GM19463 (cell line): ENCODE results near the gene TENM3.
"Not testable (repeated sequence)": the region's sequence is repeated elsewhere in the genome, so short reads cannot be mapped to it uniquely, and the experiment has no call there.

Experiments
- ATAC-seq: cut with Tn5 transposase; IDR thresholded peaks from one replicate; pipeline ENCODE4 v1.9.1; 2021; ENCODE audit warnings: mild to moderate bottlenecking, moderate library complexity; ENCODE audit not compliant: unreplicated experiment

The TENM3 gene

DNA sequence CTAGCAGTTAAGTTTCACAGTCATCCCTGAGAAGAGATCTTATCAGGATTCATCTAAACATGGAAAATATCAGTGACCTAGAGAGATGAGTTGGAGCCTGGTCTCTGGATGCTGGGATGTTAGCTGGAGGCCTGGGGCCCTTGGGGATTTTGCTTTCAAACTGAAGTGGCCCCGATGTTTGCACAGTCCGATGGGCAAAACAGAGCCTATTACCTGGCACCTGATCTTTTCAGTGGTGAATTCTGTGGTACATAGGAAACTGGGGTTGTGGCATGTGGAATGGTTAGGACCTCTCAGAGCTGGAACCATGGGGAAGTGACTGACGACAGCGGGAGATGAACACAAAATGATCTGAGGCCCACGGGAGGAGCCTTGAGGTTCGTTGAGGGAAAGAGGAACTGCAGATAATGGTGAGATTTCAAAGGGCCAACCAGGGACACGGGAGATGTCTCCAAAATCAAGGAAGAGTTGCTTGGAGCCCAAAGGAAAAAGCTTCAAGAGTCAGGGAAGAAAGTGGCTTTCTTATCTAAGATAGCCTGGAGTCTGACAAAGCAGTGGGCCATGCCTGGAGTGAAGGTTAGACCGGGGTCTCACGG is 17.8 kb upstream of the TENM3 start:
- no peak for ATAC-seq

- no peak for ATAC-seq
These were observed 15.6 kb upstream of the TENM3 start for GRCh38 chr4:182227611-182228010.

DNA sequence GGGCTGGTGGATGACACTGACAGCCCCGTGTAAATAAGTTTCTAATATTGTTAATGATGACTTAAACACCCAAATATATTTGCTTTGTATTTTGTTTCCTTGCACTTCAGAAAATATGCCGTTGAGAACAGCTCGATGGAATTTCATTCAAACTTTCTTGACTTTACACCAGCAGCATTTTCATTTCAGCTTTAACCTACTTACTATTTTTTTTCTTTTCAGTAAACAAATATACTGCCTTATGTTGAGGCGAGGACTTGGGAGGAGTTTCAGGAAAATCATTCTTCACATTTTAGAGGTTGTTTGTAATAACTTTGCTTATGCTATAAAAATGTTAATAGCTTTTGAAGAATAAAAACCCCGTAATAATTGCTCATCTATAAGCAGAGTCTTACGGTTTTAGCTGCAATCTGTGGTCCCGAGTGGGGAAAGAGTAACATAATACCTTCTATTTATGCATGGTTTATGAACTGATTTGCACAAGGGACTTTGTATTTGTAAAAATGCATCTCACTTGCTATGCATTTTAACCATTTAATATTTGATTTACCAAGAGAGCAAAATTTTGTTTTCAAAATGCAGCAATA is 14.1 kb upstream of the TENM3 start:
- ATAC-seq, result no peak

DNA sequence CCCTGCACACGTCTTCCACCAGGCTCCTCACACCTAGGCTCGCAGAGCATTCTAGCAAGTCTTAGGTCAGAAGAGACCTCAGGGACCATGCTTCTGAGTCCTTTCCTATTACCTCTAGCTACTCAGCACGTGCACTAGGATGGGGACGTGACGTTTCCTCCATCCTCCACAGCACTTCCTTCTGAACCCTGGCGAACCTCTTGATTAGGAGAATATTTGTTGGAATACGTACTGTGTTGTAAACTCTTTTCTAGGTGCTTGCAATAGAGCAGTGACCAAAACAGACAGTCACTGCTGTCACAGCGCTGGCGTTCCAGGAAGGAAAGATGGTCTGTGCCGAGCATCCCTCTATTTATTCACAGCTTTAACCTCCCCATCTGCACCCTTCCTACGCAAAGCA is 12.9 kb upstream of the TENM3 start:
- no peak for ATAC-seq

- no peak for ATAC-seq
These were observed 12.1 kb upstream of the TENM3 start for GRCh38 chr4:182231080-182231479.

GRCh38 chr4:182231496-182231895 is 11.7 kb upstream of the TENM3 start:
- ATAC-seq, result no peak

DNA sequence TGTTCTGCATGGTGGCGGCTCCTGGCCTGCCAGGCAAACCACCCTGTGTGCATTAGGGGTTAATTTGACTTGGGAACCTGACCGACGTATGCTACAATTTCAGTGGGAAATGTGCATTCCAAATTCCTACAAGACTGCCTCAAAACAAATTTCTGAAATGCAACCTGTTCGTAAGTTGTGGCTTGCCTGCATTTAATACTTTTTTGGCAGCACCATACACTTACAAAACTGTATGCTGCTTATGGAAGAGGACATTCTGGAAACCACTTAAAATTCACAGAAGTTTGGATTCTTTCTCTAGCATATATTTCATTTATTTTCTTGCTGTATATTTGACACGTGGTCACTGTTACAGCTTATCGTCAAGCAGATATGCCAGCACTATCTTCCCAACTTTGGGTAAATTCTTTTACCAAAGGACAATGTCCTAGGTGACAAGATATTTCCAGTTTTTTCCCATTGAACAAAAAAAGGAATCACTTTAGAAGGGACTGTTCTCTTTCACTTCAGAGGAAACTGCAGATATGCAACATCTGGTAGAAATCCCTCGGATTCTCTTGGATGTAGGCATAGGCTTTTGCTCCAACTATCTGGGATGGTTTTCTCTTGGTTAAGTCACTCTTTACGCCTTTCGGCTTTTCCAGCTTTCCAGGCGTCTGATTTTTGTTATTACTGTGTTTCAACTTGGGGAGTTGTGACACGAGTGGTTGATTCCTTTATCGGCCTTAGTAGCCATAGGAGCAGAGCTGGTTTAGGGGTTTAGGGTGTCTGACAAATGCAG is 9.7 kb upstream of the TENM3 start:
- no peak for ATAC-seq

DNA sequence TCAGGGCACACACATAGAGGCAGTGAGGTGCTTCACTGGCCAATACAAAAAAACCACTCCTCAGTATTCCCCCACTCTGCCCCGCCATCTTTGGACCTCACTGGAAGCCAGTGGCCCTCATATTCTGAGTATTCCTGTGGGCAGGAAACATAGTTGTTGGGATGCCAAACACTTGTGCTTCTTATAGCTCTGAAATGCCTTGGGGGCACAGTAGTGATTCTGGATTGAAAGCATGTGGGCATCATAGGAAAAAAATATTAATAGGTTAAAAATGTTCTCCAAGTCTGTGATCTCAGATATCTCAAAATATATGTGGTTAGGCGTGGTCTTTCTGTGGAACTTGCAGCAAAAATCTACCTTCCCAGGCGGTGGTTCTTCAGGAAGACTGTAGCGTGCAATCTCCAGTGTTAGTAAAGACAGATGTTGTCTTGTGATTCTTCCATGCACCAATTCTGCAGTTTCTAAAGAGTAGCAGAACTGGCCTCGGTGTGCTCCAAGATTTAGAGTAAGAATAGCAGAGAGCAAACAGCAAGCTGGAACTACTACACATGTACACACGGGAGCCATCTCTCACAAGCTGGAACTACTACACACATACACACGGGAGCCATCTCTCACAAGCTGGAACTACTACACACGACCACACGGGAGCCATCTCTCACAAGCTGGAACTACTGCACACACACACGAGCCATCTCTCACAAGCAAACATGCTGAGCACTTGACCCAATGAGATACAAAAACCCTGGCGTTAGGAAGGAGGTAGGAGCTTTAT is 8.0 kb upstream of the TENM3 start:
- ATAC-seq, result no peak

GRCh38 chr4:182236186-182236585 is 7.0 kb upstream of the TENM3 start:
- no peak for ATAC-seq

DNA sequence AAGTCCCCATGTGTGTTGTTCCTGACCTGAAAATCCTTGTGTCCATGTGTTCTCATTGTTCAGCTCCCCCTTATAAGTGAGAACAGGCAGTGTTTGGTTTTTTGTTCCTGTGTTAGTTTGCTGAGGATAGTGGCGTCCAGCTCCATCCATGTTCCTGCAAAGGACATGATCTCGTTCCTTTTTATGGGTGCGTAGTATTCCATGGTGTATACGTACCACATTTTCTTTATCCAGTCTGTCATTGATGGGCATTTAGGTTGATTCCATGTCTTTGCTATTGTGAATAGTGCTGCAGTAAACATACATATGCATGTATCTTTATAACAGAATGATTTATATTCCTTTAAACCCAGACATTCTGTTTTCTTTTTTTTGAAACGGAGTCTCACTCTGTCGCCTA is 6.2 kb upstream of the TENM3 start:
- not testable (repeated sequence) for ATAC-seq

DNA sequence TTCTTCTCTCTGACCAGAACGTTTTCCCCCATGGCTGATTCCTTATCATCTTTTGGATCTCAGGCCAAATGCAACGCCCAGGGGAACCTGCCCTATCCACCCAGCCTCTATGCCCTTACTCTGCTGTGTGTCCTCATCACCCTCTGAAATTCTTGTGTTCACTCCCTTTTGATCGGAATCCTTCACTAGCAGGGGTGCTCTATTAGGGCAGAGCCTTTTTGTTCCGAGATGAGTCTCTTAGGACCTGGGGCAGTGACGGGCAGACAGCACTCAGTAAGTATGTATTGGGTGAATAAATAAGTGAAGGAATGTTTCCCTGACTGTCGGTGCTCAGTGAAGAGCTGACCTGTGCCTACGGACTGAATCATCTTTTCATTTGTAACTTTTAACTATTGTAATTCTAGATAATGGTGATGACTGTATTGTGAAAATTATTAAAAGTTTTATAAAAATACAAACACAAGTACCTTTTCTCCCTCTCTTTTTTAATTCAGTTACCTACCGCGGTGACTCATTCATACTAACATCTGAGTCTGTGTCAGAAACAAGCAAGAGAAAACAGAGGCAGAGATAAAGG is 4.8 kb upstream of the TENM3 start:
- ATAC-seq, result no peak

DNA sequence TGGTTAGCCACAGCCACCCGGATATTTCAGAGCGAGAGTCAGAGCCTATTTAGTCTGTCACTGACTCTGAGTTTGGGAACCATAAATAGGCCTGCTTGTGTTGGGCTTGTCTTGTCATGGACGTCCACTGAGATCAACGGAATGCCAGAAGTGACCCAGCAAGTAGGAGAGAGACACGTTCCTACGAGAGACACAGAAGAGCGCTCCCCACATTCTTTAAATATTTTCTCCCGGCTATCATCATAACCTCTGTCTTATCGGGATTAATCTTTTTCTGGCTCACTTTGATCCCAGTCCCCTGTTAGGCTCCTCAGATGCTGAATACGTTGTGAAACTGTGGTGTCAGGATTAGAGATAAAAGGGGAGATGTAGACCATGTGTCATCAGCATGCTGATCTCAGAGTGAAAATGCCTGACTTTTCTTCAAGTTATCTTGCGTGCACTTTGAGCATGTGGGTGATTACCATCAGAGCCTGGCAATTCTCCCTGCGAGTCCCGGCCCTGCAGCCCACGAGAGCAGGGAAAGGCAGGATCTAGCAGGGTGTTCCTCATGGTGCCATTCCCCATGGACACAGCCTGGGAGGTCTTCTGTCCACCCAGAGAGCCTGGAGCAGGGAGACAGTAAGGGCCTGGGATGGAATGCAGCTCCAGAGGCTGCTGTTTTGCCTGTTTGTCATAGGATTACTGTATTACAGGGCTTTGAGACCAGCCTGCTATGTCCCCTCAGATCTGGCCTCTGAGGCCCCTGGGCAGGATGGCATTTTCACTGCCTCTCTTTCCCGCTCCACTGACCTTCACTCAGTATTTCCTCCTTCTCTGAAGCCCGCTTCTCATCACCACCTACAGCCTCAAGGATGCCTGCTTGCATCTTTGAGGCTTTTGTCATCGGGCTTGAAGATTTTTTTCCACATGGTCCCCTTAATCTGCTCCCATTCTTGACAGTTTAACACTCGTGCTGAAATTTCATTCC is 2.8 kb upstream of the TENM3 start:
- no peak for ATAC-seq

- ATAC-seq, result not testable (repeated sequence)
These were observed 942 bp upstream of the TENM3 start for GRCh38 chr4:182242260-182242659.

DNA sequence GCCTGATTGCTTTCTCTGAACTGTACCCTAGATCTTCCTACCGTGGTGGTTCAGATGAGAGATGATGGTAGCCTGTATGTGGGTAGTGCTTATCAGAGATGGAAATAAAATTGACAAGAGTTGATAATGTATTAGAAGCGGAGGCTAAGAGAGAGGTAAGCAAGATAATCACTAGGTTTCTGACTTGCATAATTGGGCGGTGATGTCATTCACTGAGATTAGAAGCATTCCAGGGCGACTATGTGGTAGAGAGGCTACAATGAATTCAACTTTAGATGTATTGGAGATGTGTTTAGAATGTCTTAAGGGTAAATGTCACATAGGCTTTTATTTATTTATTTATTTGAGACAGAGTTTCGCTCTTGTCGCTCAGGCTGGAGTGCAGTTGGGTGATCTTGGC is 415 bp upstream of the TENM3 start:
- no peak for ATAC-seq

GRCh38 chr4:182245041-182245440 is 1.8 kb downstream of the TENM3 start:
- no peak for ATAC-seq

DNA sequence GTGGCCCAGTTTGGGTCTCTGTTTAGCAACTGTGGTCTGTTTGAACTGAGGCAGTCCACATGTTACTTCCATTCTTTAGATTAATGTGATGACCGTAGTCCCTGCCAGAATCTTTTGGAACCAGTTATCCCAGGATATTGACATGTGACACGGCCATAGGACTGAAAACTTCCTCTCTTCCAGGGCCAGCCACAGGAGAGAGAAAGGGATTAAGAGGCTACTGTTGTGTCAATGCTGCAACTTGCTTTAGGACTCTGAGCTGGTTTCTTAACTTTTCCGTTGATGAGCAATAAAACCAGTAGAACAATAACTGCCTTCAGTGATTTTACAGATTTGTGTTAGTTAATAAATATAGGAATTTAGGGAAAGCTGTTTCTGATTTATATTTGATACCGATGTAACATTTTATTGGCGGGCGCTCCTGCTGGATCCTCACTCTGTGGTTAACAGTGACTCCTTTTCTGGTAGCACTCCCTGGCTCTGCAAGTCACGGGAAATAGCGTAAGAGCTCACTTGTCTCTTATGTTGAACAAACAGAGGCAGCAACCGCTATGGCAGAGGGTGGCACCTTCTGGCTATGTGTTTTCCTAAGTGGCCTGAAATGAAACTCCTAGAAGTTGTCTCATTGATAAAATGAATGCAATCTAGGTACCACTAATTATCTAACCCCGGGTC is 2.5 kb downstream of the TENM3 start:
- ATAC-seq, result no peak

DNA sequence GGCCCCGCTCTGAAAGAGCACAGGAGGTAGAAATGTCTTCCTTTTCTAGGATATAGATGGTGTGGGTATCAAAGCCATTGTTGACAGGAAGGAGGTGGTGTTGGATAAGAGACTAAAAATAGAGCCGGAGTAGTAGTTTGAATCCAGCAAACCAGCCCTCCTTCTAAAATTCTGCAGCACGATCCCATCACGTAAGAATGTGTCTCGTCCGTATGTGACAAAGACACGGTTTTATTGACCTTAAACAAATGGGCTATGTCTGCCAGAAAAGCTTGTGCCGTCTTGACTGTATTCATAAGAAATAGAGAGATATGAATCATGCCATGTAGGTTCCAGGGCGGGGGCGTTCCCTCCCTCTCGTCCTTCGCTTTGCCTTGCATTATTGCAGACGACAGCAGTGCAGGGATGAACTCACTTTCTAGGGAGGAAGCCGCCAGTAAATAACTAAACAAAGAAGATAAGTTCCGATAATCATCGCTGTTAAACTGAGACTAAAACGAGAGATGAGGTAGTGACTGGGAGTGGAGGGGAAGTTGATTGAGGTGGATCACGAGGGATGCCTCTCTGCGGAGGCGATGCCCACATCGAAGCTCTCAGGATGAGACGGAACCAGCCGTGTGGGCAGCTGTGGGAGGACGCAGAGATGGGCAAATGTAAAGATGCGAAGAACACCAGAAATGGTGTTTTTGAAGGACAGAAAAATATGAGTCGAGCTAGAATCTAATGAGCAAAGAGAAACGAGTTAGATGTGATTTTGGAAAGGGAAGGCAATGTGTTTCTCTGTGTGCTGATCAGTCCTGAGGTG is 3.4 kb downstream of the TENM3 start:
- ATAC-seq, result no peak

- no peak for ATAC-seq
These were observed 5.1 kb downstream of the TENM3 start for GRCh38 chr4:182248295-182248694.

DNA sequence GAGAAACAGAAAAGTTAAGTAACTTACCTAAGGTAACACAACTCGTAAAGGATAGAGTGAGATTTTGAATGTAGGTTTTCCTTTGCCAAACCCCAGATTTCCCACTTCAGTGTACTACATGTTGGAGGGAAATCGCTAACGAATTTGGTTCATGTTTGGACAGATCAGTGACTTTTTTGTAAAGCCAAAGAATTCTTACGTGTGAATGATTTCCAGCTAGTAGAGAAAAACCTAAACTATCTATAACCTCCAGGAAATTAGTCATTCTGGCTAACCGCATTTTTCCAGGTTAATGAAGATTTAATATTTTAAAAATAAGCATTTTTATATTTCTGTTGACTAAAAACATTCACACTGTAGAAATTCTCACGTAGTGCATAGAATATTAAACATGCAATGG is 7.2 kb downstream of the TENM3 start:
- no peak for ATAC-seq
